Keratinocyte (primary cell): ENCODE measurements around the gene TMEM218. TPM values are rescaled to one million over a fixed set of nuclear protein-coding genes. Genes with fewer than 3 reads are reported as not detected.

Source experiments
- DNase-seq: peaks from one replicate; pipeline ENCODE4 v3.0.0-alpha.2; 2011; ENCODE audit warnings: low read depth, missing footprints, low spot score
- FAIRE-seq: peaks from 2 replicates; lab custom pipeline; 2011; peaks lifted over from hg19 to GRCh38; lab: Jason Lieb, UNC
- H2AFZ ChIP-seq: 2 replicates; pipeline ENCODE4 v1.6.0; 2012; ENCODE audit warnings: low read length, control low read depth, inconsistent platforms; ENCODE audit not compliant: control insufficient read depth
- H3K27ac ChIP-seq: 2 replicates; pipeline ENCODE4 v1.5.1; 2011; ENCODE audit warnings: low read length; ENCODE audit not compliant: control insufficient read depth, insufficient read depth
- H3K27me3 ChIP-seq: 3 replicates; pipeline ENCODE4 v1.6.0; 2011; ENCODE audit warnings: low read length; ENCODE audit not compliant: control insufficient read depth, insufficient read depth; ENCODE audit errors: extremely low read depth
- H3K36me3 ChIP-seq, 2 experiments: 2 replicates in 1 of 2; 3 replicates in 1 of 2; pipeline ENCODE4 v1.5.1; 2011; ENCODE audit warnings: low read length in 2 of 2, mild to moderate bottlenecking in 1 of 2; ENCODE audit not compliant: control insufficient read depth in 2 of 2, insufficient read depth in 2 of 2; ENCODE audit errors: extremely low read depth in 1 of 2
- H3K4me1 ChIP-seq: 3 replicates; pipeline ENCODE4 v1.5.1; 2011; ENCODE audit warnings: low read length; ENCODE audit not compliant: control insufficient read depth, insufficient read depth; ENCODE audit errors: extremely low read depth
- H3K4me2 ChIP-seq: 3 replicates; pipeline ENCODE4 v1.6.0; 2011; ENCODE audit warnings: low read depth, low read length; ENCODE audit not compliant: control insufficient read depth, insufficient read depth; ENCODE audit errors: extremely low read depth
- H3K4me3 ChIP-seq, 3 experiments: fragments of 200-600 bp in 1 of 3; sonication (generic) in 1 of 3; 2 replicates in 2 of 3; 3 replicates in 1 of 3; pipeline ENCODE4 v1.5.1; 2011 to 2016; ENCODE audit warnings: low read length in 3 of 3, mild to moderate bottlenecking in 3 of 3, control low read depth in 2 of 3, inconsistent platforms in 1 of 3, low read depth in 1 of 3, mixed read lengths in 1 of 3, mixed run types in 1 of 3, moderate library complexity in 1 of 3; ENCODE audit not compliant: control insufficient read depth in 2 of 3, insufficient read depth in 2 of 3; ENCODE audit errors: extremely low read depth in 1 of 3
- H3K79me2 ChIP-seq: 2 replicates; pipeline ENCODE4 v1.6.0; 2012; ENCODE audit warnings: low read length; ENCODE audit not compliant: control insufficient read depth, insufficient read depth
- H3K9ac ChIP-seq: 3 replicates; pipeline ENCODE4 v1.6.0; 2011; ENCODE audit warnings: low read length; ENCODE audit not compliant: control insufficient read depth, insufficient read depth; ENCODE audit errors: extremely low read depth
- H3K9me1 ChIP-seq: 3 replicates; pipeline ENCODE4 v1.6.0; 2011; ENCODE audit warnings: low read length; ENCODE audit not compliant: control insufficient read depth, insufficient read depth; ENCODE audit errors: extremely low read depth
- H3K9me3 ChIP-seq: 2 replicates; pipeline ENCODE4 v1.5.1; 2012; ENCODE audit warnings: low read depth, low read length; ENCODE audit not compliant: control insufficient read depth
- H4K20me1 ChIP-seq: 3 replicates; pipeline ENCODE4 v1.6.0; 2011; ENCODE audit warnings: low read length; ENCODE audit not compliant: control insufficient read depth, insufficient read depth; ENCODE audit errors: extremely low read depth
- CTCF ChIP-seq, 3 experiments: IDR thresholded peaks in 1 of 3; conservative IDR thresholded peaks in 1 of 3; optimal IDR thresholded peaks in 1 of 3; 2 replicates in 2 of 3; 3 replicates in 1 of 3; pipeline versions ENCODE3 to v1.5.1; 2011; ENCODE audit warnings: low read length in 3 of 3, mild to moderate bottlenecking in 3 of 3, moderate library complexity in 2 of 3, control low read depth in 1 of 3, inconsistent platforms in 1 of 3; ENCODE audit not compliant: insufficient read depth in 2 of 3; ENCODE audit errors: extremely low read depth in 1 of 3
- EZH2 ChIP-seq: IDR thresholded peaks from one replicate; pipeline ENCODE4 v1.6.1; 2012; ENCODE audit warnings: inconsistent platforms, mild to moderate bottlenecking, low read length, moderate library complexity
- dilution Hi-C: fragments of 300-500 bp; cut with MboI; formaldehyde crosslinking; loops from one replicate; pipeline ENCODE4 v1.7.0; 2020; ENCODE audit warnings: low sequenced_read_pairs; ENCODE audit not compliant: extremely low pct_ligation_motif_present
- polyA plus RNA-seq, 5 experiments: library from polyadenylated mRNA; depleted of rRNA in 3 of 5; stranded (reverse) in 3 of 5; stranded (forward) in 1 of 5; unstranded in 1 of 5; fragments of >200 nt; gene quantifications; 1 replicate in 1 of 5; 2 replicates in 3 of 5; 3 replicates in 1 of 5; pipeline versions ENCODE4 v1.2.1 to v1.2.3, GENCODE V29; 2011 to 2012; ENCODE audit warnings: missing spikeins in 2 of 5, low read depth in 1 of 5, low replicate concordance in 1 of 5

Gene TMEM218
- polyA plus RNA-seq, 1 donor (not counting 4 experiments of a cell fraction or from before 2014, with no cell fraction given): 34.2 TPM

GRCh38 chr11:125154378-125155099, 43.1 kb upstream of the TMEM218 start:
- Histone ChIP-seq H3K4me3 (no peak overlapping the region), H4K20me1 (no peaks in the 10 kb centered on the region), H3K4me2 (no peak overlapping the region), H3K4me1 (no peaks in the 10 kb centered on the region), H2AFZ (no peak overlapping the region), H3K27ac (no peak overlapping the region), H3K27me3 (peaks cover 8% of the 10 kb centered on the region), H3K9me3 (no peaks in the 10 kb centered on the region), H3K9me1 (no peaks in the 10 kb centered on the region), H3K9ac (no peak overlapping the region), H3K79me2 (no peaks in the 10 kb centered on the region), H3K36me3 (no peaks in the 10 kb centered on the region)
- FAIRE-seq (no peak), DNase-seq (no peak)
- dilution Hi-C loops: no loop called here
- no peak for TF ChIP-seq CTCF (optimal IDR thresholded peaks at IDR 0.05 in 1 of 3, IDR thresholded peaks at IDR 0.05 in 1 of 3, conservative IDR thresholded peaks at IDR 0.05 in 1 of 3; ENCODE audit: extremely low read depth in 1 of 3, insufficient read depth in 2 of 3, low read length in 3 of 3)
- no peak for TF ChIP-seq EZH2

- dilution Hi-C loops: no loop called here
- TF ChIP-seq EZH2 (no peak), CTCF (optimal IDR thresholded peaks at IDR 0.05 in 1 of 3, IDR thresholded peaks at IDR 0.05 in 1 of 3, conservative IDR thresholded peaks at IDR 0.05 in 1 of 3; ENCODE audit: extremely low read depth in 1 of 3, insufficient read depth in 2 of 3, low read length in 3 of 3) (no peak)
- H3K4me1 ChIP-seq: no peaks in the 10 kb centered on the region
These were observed 42.4 kb upstream of the TMEM218 start for GRCh38 chr11:125153837-125154236.

More at GRCh38 chr11:125153837-125154236, 42.4 kb upstream of the TMEM218 start:
- Histone ChIP-seq H3K27ac (no peak overlapping the region), H3K4me3 (no peak overlapping the region), H3K27me3 (peaks cover 8% of the 10 kb centered on the region), H3K9me1 (no peaks in the 10 kb centered on the region), H3K9ac (no peak overlapping the region), H3K79me2 (no peaks in the 10 kb centered on the region), H3K9me3 (no peaks in the 10 kb centered on the region), H3K36me3 (no peaks in the 10 kb centered on the region), H4K20me1 (no peaks in the 10 kb centered on the region), H3K4me2 (no peak overlapping the region), H2AFZ (no peak overlapping the region)
- DNase-seq (no peak), FAIRE-seq (no peak)
